Spleen (tissue), 11 donors: ENCODE measurements around the gene SLC9B2. TPM values are rescaled to one million over a fixed set of nuclear protein-coding genes. Genes with fewer than 3 reads are reported as not detected.
A peak's percentile ranks its signal among the peaks of the same experiment; 100 is the strongest.

Experiments used
- DNase-seq: peaks from one replicate; pipeline ENCODE4 v3.0.0-alpha.2; 2020
- H3K27ac ChIP-seq, 8 donors: fragments of 200-600 bp; sonication (generic) in 7 of 8; 1 replicate in 4 of 8; 2 replicates in 4 of 8; pipeline versions ENCODE4 v1.5.0 to v1.8.0; 2016 to 2021; ENCODE audit warnings: inconsistent platforms in 4 of 8, mild to moderate bottlenecking in 4 of 8, moderate library complexity in 1 of 8
- H3K27me3 ChIP-seq, 7 donors: fragments of 200-600 bp; sonication (generic) in 6 of 7; replicated peaks in 1 of 7; 1 replicate in 4 of 7; 2 replicates in 3 of 7; pipeline versions ENCODE4 v1.5.0 to v1.8.0; 2016 to 2021; ENCODE audit warnings: inconsistent platforms in 3 of 7, mild to moderate bottlenecking in 1 of 7
- H3K36me3 ChIP-seq, 6 donors: fragments of 200-600 bp; sonication (generic) in 5 of 6; 1 replicate in 4 of 6; 2 replicates in 2 of 6; pipeline versions ENCODE4 v1.5.0 to v1.8.0; 2016 to 2021; ENCODE audit warnings: inconsistent platforms in 2 of 6
- H3K4me1 ChIP-seq, 6 donors: fragments of 200-600 bp; sonication (generic) in 5 of 6; 1 replicate in 3 of 6; 2 replicates in 3 of 6; pipeline versions ENCODE4 v1.5.0 to v1.8.0; 2016 to 2021; ENCODE audit warnings: inconsistent platforms in 3 of 6
- H3K4me3 ChIP-seq, 8 donors: fragments of 200-600 bp; sonication (generic) in 7 of 8; 1 replicate in 4 of 8; 2 replicates in 4 of 8; pipeline versions ENCODE4 v1.5.0 to v1.8.0; 2016 to 2021; ENCODE audit warnings: inconsistent platforms in 4 of 8, mild to moderate bottlenecking in 4 of 8, moderate library complexity in 2 of 8
- H3K9me3 ChIP-seq, 8 donors: fragments of 200-600 bp; sonication (generic) in 7 of 8; 1 replicate in 4 of 8; 2 replicates in 4 of 8; pipeline versions ENCODE4 v1.5.0 to v1.8.0; 2016 to 2021; ENCODE audit warnings: inconsistent platforms in 4 of 8
- CTCF ChIP-seq, 11 experiments: fragments of 200-600 bp in 7 of 11; fragments of 450-650 bp in 4 of 11; sonication (generic) in 4 of 11; IDR thresholded peaks in 8 of 11; conservative IDR thresholded peaks in 3 of 11; 1 replicate in 7 of 11; 2 replicates in 4 of 11; pipeline versions ENCODE4 v1.4.0 to v1.8.0; 2016 to 2021; ENCODE audit warnings: antibody characterized with exemption in 11 of 11, inconsistent platforms in 4 of 11, mild to moderate bottlenecking in 1 of 11
- POLR2A ChIP-seq, 3 donors: fragments of 450-650 bp; IDR thresholded peaks; one replicate each; pipeline ENCODE4 v1.5.1; 2017; ENCODE audit warnings: antibody characterized with exemption in 3 of 3, mild to moderate bottlenecking in 1 of 3
- POLR2AphosphoS5 ChIP-seq, 3 donors: sonication (generic); formaldehyde crosslinking; IDR thresholded peaks; one replicate each; pipeline ENCODE4 v1.5.1; 2017; ENCODE audit warnings: antibody characterized with exemption in 3 of 3
- WGBS, 5 donors: extraction: QIAGEN DNeasy Blood & Tissue Kit in 3 of 5; methylation state at CpG; one replicate each; pipeline versions ENCODE4 v1.1.5 to v1.1.7; 2013 to 2018; 5-methylcytosine and 5-hydroxymethylcytosine counted together
- intact Hi-C: fragments of 100-400 bp; cut with DNase I; formaldehyde crosslinking; loops from one replicate; pipeline ENCODE4 v1.15.0; 2023; ENCODE audit warnings: low total_unique reads
- polyA plus RNA-seq, 3 donors: library from polyadenylated mRNA; stranded (reverse); fragments of 200-250 nt; gene quantifications; one replicate each; pipeline ENCODE4 v1.2.1, GENCODE V29; 2013
- total RNA-seq, 7 donors: library from RNA; depleted of rRNA in 3 of 7; stranded (reverse); fragments of >200 nt in 3 of 7; fragmentation: NEBNext Ultra II Directional in 4 of 7; extraction: Animal tissue kit (Norgen Biotek cat#: 25700) in 4 of 7; gene quantifications; one replicate each; pipeline versions ENCODE4 v1.1.0 to v1.2.1, GENCODE V29; 2016 to 2021
- donor health status: healthy with polysubstance abuse.
- donor health status: DM: no; HTN: no; CAD: no; lungs with moderate emphysema.
- donor health status: DM: no; HTN: no; CAD: no.
- donor health status: Bipolar disorder and iron deficiency.
- donor health status: healthy.
- donor health status: DM: no; HTN: no; CAD: no.
- donor health status: DM: yes; HTN: yes; CAD: no.

SLC9B2 gene
- total and polyA plus RNA-seq, 10 donors: 6.4 to 17.0 (median 12.5) TPM

- no peaks in the 10 kb centered on the region for H3K9me3 ChIP-seq
- 68 to 79% (median 75%) methylated on average over 9 of the region's 9 CpGs for WGBS, 5 donors
- no peak for DNase-seq
- H3K36me3 ChIP-seq: no peaks in the 10 kb centered on the region
- TF ChIP-seq POLR2AphosphoS5 (IDR thresholded peaks at IDR 0.05) (no peak), CTCF (IDR thresholded peaks at IDR 0.05 in 8 of 11, conservative IDR thresholded peaks at IDR 0.05 in 3 of 11) (no peak), POLR2A (IDR thresholded peaks at IDR 0.05) (no peak)
- intact Hi-C loops: no loop called here
- H3K27me3 ChIP-seq: no peaks in the 10 kb centered on the region
- H3K4me1 ChIP-seq: peaks cover 15 to 41% (median 27%) of the 10 kb centered on the region in 6 donors
- peak overlapping the region in 5 of 8 donors; percentile 85 to 92 (median 90) for H3K27ac ChIP-seq
- peak overlapping the region in 4 of 8 donors; percentile 59 to 83 (median 70) for H3K4me3 ChIP-seq
These were observed 1.7 kb downstream of the SLC9B2 start for GRCh38 chr4:103074744-103075434.

GRCh38 chr4:103073792-103074438 lies 2.6 kb downstream of the SLC9B2 start:
- intact Hi-C loops: no loop called here
- no peak for DNase-seq
- Histone ChIP-seq H3K4me3 (no peak overlapping the region), H3K36me3 (no peaks in the 10 kb centered on the region), H3K4me1 (peaks cover 15 to 41% (median 27%) of the 10 kb centered on the region in 6 donors), H3K9me3 (no peaks in the 10 kb centered on the region), H3K27me3 (no peaks in the 10 kb centered on the region), H3K27ac (no peak overlapping the region)
- TF ChIP-seq CTCF (IDR thresholded peaks at IDR 0.05 in 8 of 11, conservative IDR thresholded peaks at IDR 0.05 in 3 of 11) (no peak), POLR2AphosphoS5 (IDR thresholded peaks at IDR 0.05) (no peak), POLR2A (IDR thresholded peaks at IDR 0.05) (no peak)
- 92 to 100% (median 97%) methylated on average over 2 of the region's 2 CpGs for WGBS, 5 donors

GRCh38 chr4:103067841-103068547 lies 8.6 kb downstream of the SLC9B2 start:
- WGBS, 5 donors: 93 to 96% (median 95%) methylated on average over 2 of the region's 2 CpGs

More at GRCh38 chr4:103067841-103068547, 8.6 kb downstream of the SLC9B2 start:
- Histone ChIP-seq H3K27me3 (no peaks in the 10 kb centered on the region), H3K4me1 (no peaks in the 10 kb centered on the region), H3K36me3 (peaks cover 0 to 35% (median 4%) of the 10 kb centered on the region in 6 donors), H3K9me3 (no peaks in the 10 kb centered on the region), H3K27ac (no peak overlapping the region), H3K4me3 (no peak overlapping the region)
- DNase-seq: no peak
- TF ChIP-seq POLR2A (IDR thresholded peaks at IDR 0.05): no peak
- no peak for TF ChIP-seq POLR2AphosphoS5 (IDR thresholded peaks at IDR 0.05)
- TF ChIP-seq CTCF (IDR thresholded peaks at IDR 0.05 in 8 of 11, conservative IDR thresholded peaks at IDR 0.05 in 3 of 11): no peak
- intact Hi-C loops: no loop called here
